Measurements from ENCODE around the gene FOXP1.

FOXP1 gene

GRCh38 chr3:71072986-71073385 is 510.5 kb downstream of the FOXP1 start:
- no peak for DNase-seq (ENCODE audit: low spot score)

DNA sequence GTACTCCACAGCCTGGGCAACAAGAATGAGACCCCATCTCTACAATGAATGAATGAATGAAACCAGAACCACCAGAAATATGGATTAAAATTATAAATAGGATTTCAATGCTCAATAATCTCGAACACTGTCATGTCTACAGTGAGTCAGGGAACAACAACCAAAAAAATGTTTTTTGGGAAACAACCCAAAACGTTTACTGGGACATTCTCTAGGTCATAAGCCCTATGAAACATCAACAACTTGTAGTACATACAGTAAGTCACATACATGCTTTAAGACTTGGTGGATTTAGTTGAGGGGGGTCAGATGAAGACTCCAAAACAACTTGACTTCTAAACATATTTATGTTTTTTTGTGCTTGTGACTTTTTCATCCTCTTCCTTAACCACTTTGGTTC is 511.2 kb downstream of the FOXP1 start:
- no peak for DNase-seq (ENCODE audit: low spot score)

- DNase-seq (ENCODE audit: low spot score) = no peak
These were observed 512.7 kb downstream of the FOXP1 start for GRCh38 chr3:71070497-71071463.

GRCh38 chr3:71069797-71070196 is 513.7 kb downstream of the FOXP1 start:
- peak; percentile 79 for DNase-seq (ENCODE audit: low spot score)

GRCh38 chr3:71067977-71068654 is 515.4 kb downstream of the FOXP1 start:
- peak; percentile 27 for DNase-seq (ENCODE audit: low spot score)

DNA sequence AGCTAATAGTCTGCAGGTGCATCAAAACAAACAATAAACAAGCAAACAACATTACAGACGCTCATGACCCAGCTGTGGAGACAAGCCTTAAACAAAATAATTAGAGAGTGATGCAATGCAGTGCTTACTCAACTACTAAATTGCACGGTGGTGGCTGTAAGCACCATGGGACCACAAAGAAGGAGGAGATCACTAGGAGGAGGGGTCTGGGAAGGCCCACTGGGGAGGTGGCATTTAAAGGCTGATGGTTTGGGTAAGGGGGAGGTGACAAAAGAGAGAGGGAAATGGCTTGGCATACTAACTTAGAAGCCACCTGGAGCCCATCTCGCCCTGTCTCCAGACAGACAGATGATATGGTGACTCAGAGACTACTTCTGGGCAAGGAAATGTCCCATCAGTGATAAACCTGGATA is 516.7 kb downstream of the FOXP1 start:
- DNase-seq (ENCODE audit: low spot score) = peak; percentile 64

- DNase-seq (ENCODE audit: low spot score) = peak; percentile 62
These were observed 517.2 kb downstream of the FOXP1 start for GRCh38 chr3:71066356-71066755.

DNA sequence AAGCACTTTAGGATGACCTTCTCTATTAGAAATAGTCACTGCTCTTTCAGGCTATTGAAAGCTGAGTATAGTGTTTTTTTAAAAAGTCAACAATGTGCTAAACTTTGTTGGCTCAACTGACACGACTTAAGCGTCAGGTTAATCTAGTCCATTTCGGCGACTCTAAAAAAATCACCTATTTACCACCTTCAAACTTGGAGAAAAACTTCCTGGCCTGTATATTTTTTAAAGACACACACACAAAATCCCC is 517.8 kb downstream of the FOXP1 start:
- no peak for DNase-seq (ENCODE audit: low spot score)

- peak; percentile 66 for DNase-seq (ENCODE audit: low spot score)
These were observed 518.4 kb downstream of the FOXP1 start for GRCh38 chr3:71064956-71065763.

- DNase-seq (ENCODE audit: low spot score) = peak; percentile 68
These were observed 519.1 kb downstream of the FOXP1 start for GRCh38 chr3:71064291-71064955.

DNA sequence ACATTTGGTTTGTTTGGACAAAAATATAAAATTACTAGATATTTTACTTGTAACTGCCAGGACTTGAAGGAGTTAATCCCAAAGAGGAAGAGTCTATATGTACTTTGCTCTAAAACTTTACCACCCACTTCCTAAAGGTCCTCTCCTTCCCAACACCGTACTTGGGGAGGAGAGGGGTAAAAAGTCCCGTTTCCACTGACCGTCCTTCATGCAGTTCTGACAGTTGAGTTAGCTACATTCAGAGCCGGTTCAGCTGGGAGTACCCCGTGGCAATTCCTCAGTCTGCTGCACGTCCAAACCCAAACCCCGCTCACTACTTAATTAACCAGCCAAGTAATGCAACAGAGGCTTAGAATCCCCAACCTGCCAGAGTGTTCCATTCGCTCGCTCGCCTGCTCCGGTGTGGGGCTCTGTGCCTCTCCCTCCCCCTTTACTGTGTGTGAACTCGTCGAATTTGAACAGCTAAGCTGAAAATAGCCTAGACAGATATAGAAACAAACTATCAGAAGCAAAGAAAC is 519.7 kb downstream of the FOXP1 start:
- peak; percentile 44 for DNase-seq (ENCODE audit: low spot score)

DNA sequence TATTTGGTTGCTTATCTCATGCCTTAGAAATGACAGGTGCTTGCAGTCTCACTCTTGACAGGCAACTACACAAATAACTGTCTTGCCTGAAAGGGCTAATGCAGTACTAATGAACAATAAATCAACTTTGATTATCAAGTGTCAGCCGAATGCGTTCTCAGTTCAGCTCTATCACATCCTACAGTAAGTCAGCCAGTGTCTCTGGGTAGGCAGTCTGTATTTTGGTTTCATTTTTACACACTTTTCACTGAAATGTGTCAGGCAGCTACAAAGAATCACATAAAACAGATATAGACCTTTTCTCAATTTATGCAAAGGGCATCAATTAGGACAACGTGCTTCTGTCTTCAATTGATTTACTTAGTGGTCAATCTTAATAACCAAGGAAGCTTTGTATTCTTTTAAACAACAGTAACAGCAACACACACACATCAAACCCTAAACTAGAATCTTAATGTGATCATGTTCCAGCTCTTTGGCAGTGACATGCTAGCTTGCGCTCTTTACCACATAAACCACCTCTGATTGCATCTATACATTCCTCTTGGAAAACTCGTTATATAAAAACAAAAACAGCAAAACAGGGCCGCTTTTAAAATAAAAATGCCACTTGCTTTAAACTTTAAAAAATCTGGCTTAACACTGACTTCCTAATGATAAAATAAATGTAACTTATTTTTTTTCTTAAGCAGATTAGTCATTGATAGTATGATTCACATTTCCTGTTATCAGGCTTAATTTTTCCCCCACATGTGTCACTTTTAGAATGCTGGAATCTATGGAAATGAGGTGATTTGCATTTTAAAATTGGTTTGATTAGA is 520.4 kb downstream of the FOXP1 start:
- DNase-seq (ENCODE audit: low spot score) = peak; percentile 58

DNA sequence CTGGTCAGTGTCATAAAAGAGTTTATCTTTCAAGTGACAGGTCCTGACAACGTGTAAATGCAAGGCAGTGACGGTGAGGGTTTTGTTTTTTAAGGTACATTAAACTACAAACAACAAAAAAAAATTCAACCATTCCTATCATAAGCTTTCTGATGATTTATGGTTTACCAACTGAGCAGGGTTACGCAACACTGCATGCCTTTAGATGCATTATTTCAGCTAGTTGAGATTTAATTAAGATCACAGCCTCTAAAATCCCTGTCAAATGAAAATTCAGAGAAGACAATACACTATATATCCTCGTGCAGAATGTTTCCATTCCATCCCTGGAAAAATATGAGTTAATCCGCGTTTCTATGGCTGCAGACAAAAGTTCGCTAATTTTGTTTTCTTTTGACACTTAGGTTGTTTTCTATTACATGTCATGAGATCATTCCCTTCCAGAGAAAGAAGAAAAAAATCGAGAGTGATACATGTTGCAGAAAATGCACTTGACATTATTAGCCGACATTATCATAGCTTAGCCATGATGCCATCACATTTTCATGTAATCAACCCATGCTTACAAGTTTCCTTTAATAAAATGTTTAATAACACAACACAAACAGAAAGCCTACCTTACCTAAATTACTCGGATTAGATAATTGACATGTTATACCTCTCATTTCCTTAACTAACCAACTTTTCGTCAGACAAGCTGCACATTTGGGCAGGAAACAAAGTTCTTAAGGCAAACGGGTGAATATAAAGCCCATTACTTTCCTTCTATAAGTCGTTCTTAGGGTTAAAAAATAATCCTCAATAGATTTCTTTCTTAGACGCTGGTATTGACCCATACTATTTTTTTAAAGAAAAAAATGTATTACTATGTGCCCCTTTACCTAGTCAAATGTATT is 521.2 kb downstream of the FOXP1 start:
- no peak for DNase-seq (ENCODE audit: low spot score)

- DNase-seq (ENCODE audit: low spot score) = no peak
These were observed 521.9 kb downstream of the FOXP1 start for GRCh38 chr3:71061581-71061980.

- no peak for DNase-seq (ENCODE audit: low spot score)
These were observed 522.5 kb downstream of the FOXP1 start for GRCh38 chr3:71061037-71061436.

- peak; percentile 39 for DNase-seq (ENCODE audit: low spot score)
These were observed 523.0 kb downstream of the FOXP1 start for GRCh38 chr3:71060536-71060935.

GRCh38 chr3:71057526-71057894 is 526.0 kb downstream of the FOXP1 start:
- DNase-seq (ENCODE audit: low spot score) = no peak

DNA sequence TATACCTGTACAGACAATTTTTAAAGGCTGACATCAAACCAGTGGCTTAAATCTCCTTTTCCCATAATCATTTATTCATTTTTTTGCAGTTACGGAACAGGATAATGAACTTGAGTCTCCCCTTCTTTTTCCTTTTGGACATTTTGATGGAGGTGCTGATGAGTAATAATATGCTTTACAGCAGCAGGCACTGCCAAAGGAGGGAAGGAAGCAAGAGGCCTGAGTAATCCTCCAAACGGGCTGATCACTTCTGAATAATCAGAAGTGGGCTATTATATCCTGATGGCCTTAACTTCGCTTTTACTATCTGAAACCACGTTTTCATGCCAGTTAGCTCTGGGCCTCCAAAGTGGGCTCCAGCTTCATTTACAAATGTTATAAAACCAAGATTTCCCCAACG is 527.2 kb downstream of the FOXP1 start:
- no peak for DNase-seq (ENCODE audit: low spot score)

DNA sequence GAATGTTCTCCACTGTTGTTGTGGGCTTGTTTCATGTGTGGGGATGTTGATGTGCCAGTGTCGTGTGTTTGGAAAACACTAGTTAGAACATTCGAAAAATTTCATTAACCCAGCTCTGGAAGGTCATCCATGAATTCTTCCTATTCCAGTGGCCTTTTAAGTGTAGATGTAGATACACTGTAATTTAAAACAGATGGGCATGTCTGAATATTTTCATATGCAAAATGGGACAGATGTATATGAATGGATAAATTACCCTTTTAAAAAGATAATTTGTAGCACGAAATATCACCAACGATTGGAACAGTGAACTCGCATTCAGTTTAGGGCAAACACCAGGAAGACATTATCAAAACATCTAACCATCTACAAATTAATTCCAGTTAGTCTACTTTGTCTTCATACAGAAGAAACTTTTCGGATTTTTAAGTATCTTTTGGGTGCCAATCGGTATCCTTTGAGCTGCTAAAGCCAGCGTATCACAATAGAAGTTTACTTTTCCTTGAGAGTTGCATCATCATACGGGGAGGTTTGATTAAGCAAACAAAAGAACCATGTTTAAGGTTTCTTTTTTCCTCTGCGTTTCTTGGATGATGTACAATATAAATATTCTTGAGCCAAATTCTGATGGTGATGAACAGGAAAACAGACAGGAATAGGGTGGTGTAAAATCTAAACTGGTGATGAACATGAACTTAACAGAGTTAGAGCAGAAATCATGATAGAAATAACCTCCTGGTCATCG is 528.1 kb downstream of the FOXP1 start:
- no peak for DNase-seq (ENCODE audit: low spot score)

Data from CD4-positive, alpha-beta T cell treated with Interleukin-2 at 100 ng/mL for 4 hours (primary cell).